Effector memory CD4-positive, alpha-beta T cell (primary cell): ENCODE results near the gene LHPP.

ENCODE experiments used
- DNase-seq, 3 donors: peaks; one replicate each; pipeline ENCODE4 v3.0.0-alpha.2; 2020
- H3K27ac ChIP-seq: 2 replicates; pipeline ENCODE4 v1.7.0; 2013; ENCODE audit warnings: mild to moderate bottlenecking, low read length, moderate library complexity; ENCODE audit not compliant: insufficient read depth, poor library complexity, severe bottlenecking
- H3K27me3 ChIP-seq: replicated peaks from 2 replicates; pipeline ENCODE4 v1.7.0; 2013; ENCODE audit warnings: mild to moderate bottlenecking, low read length; ENCODE audit not compliant: insufficient read depth, control insufficient read depth, poor library complexity, severe bottlenecking
- H3K36me3 ChIP-seq: 2 replicates; pipeline ENCODE4 v1.7.0; 2013; ENCODE audit warnings: mild to moderate bottlenecking, low read length, moderate library complexity; ENCODE audit not compliant: control insufficient read depth, insufficient read depth
- H3K4me1 ChIP-seq: 2 replicates; pipeline ENCODE4 v1.7.0; 2013; ENCODE audit warnings: low read length, mild to moderate bottlenecking; ENCODE audit not compliant: control insufficient read depth, insufficient read depth, poor library complexity, severe bottlenecking
- H3K4me3 ChIP-seq: 2 replicates; pipeline ENCODE4 v1.7.0; 2013; ENCODE audit warnings: low read length, low read depth, mild to moderate bottlenecking; ENCODE audit not compliant: insufficient read depth, poor library complexity, severe bottlenecking
- H3K9me3 ChIP-seq: 2 replicates; pipeline ENCODE4 v1.7.0; 2013; ENCODE audit warnings: mild to moderate bottlenecking, low read length, moderate library complexity; ENCODE audit not compliant: control insufficient read depth

Gene LHPP

DNA sequence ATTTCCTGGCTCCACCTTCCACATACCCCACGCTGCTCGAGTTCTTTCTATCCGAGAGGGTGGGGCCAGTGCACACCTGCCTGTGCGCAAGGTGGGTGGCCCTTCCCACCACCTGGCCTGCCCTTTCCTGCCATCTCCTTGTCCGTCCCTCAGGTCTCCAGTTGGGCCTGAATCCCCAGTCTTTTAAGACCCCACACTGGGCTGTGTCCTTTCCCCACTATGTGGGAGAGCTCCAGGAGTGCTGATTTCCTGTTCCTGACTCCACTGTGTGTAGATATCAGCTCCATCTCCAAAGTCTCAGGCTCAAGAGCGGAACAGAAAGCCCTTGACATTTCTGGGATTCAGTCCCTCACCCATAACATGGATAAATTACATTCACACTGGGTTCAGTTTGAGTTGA, 20.1 kb downstream of the LHPP start:
- H3K9me3 ChIP-seq = no peaks in the 10 kb centered on the region
- no peaks in the 10 kb centered on the region for H3K4me1 ChIP-seq
- DNase-seq = no peak
- no peak overlapping the region for H3K27ac ChIP-seq
- H3K36me3 ChIP-seq = no peaks in the 10 kb centered on the region
- no peaks in the 10 kb centered on the region for H3K27me3 ChIP-seq
- no peak overlapping the region for H3K4me3 ChIP-seq

GRCh38 chr10:124482236-124482800, 20.7 kb downstream of the LHPP start:
- DNase-seq = no peak
- H3K27me3 ChIP-seq = no peaks in the 10 kb centered on the region
- no peaks in the 10 kb centered on the region for H3K36me3 ChIP-seq
- no peak overlapping the region for H3K4me3 ChIP-seq
- H3K9me3 ChIP-seq = no peaks in the 10 kb centered on the region
- H3K27ac ChIP-seq = no peak overlapping the region
- no peaks in the 10 kb centered on the region for H3K4me1 ChIP-seq

DNA sequence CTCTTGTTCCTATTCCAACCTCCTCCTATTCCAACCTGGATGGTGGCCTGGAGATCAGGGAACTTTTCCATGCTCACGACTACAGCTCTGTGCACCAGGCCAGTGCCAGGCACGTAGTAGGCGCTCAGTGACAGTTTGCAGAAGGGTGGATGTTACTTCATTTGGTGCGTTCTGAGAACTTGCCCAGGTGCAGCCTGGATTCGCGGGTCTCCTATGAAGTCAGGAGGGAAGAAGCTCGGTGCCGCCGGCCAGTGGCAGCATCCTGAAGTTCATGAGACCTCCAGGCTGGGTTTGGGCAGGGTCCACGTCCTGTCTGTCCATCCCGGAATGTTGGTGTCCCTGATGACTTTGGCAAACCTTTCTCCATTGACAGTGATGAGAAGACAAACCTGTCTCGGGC, 21.3 kb downstream of the LHPP start:
- no peak overlapping the region for H3K27ac ChIP-seq
- no peaks in the 10 kb centered on the region for H3K27me3 ChIP-seq
- H3K4me1 ChIP-seq = no peaks in the 10 kb centered on the region
- H3K4me3 ChIP-seq = no peak overlapping the region
- no peaks in the 10 kb centered on the region for H3K36me3 ChIP-seq
- no peak for DNase-seq
- H3K9me3 ChIP-seq = no peaks in the 10 kb centered on the region

DNA sequence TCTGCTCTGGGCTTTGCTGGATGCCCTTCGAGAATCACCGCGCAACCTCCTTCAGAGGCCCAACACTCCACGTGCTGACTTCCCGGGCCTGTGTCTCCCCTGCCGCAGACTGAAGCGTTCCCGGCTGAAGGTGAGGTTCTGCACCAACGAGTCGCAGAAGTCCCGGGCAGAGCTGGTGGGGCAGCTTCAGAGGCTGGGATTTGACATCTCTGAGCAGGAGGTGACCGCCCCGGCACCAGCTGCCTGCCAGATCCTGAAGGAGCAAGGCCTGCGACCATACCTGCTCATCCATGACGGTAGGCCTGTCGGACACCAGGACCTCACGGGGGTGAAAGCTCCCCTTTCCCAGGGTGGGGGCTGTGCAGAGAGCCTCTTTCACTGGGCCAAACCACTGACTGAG, 22.4 kb downstream of the LHPP start:
- Histone ChIP-seq H3K4me1 (no peaks in the 10 kb centered on the region), H3K27ac (no peak overlapping the region), H3K27me3 (no peaks in the 10 kb centered on the region), H3K4me3 (no peak overlapping the region), H3K36me3 (peaks cover 5% of the 10 kb centered on the region), H3K9me3 (no peaks in the 10 kb centered on the region)
- DNase-seq = no peak

- Histone ChIP-seq H3K9me3 (no peaks in the 10 kb centered on the region), H3K4me1 (no peaks in the 10 kb centered on the region), H3K27me3 (no peaks in the 10 kb centered on the region), H3K27ac (no peak overlapping the region), H3K36me3 (peaks cover 5% of the 10 kb centered on the region), H3K4me3 (no peak overlapping the region)
- no peak for DNase-seq
Measured at GRCh38 chr10:124484661-124485060, 23.0 kb downstream of the LHPP start.

- Histone ChIP-seq H3K27ac (no peak overlapping the region), H3K9me3 (no peaks in the 10 kb centered on the region), H3K36me3 (peaks cover 10% of the 10 kb centered on the region), H3K4me1 (no peaks in the 10 kb centered on the region), H3K4me3 (no peak overlapping the region), H3K27me3 (no peaks in the 10 kb centered on the region)
- no peak for DNase-seq
Measured at GRCh38 chr10:124486635-124487034, 25.0 kb downstream of the LHPP start.

DNA sequence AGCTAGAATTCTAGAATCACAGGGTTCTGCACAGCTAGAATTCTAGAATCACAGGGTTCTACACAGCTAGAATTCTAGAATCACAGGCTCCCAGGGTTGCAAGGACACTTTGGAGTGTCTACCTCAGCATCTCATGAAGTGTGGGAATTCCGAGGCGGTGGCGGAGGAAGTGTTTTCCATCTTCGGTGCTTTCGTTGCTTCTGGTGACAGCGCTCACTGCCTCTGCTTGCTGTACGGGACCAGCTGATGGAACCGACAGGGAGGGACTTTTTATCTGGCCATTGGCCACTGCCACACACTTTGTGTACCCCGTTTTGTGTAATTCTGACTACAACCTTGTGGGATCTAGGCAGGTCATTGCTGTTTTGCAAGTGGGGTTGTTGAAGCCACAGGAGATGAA, 29.5 kb downstream of the LHPP start:
- Histone ChIP-seq H3K4me1 (no peaks in the 10 kb centered on the region), H3K9me3 (no peaks in the 10 kb centered on the region), H3K27ac (no peak overlapping the region), H3K36me3 (peaks cover 10% of the 10 kb centered on the region), H3K4me3 (no peak overlapping the region), H3K27me3 (no peaks in the 10 kb centered on the region)
- DNase-seq = no peak

DNA sequence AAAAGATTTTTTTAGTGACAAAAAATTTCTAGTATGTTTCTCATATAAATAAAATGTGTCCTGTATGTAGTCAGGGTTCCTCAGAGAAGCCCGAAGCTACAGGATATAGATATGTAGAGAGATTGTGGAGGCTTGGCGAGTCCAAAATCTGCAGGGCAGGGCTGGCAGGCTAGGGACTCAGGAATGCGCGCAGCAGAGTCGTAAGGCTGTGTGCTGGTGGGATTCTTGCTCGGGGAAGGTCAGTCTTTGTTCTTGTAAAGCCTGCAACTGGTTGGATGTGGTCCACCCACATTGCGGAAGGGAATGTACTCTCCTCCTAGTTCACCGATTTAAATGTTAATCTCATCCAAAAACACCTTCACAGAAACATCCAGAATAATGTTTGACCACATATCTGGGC, 30.6 kb downstream of the LHPP start:
- Histone ChIP-seq H3K4me1 (no peaks in the 10 kb centered on the region), H3K4me3 (no peak overlapping the region), H3K9me3 (no peaks in the 10 kb centered on the region), H3K36me3 (peaks cover 10% of the 10 kb centered on the region), H3K27me3 (no peaks in the 10 kb centered on the region), H3K27ac (no peak overlapping the region)
- no peak for DNase-seq

- Histone ChIP-seq H3K9me3 (no peaks in the 10 kb centered on the region), H3K27me3 (no peaks in the 10 kb centered on the region), H3K27ac (no peak overlapping the region), H3K36me3 (peaks cover 10% of the 10 kb centered on the region), H3K4me1 (no peaks in the 10 kb centered on the region), H3K4me3 (no peak overlapping the region)
- DNase-seq = no peak
Measured at GRCh38 chr10:124493214-124493882, 31.7 kb downstream of the LHPP start.

- Histone ChIP-seq H3K4me3 (no peak overlapping the region), H3K27ac (no peak overlapping the region)
Measured at GRCh38 chr10:124494046-124494807, 32.6 kb downstream of the LHPP start.

More at GRCh38 chr10:124494046-124494807, 32.6 kb downstream of the LHPP start:
- no peaks in the 10 kb centered on the region for H3K27me3 ChIP-seq
- DNase-seq = no peak
- H3K4me1 ChIP-seq = no peaks in the 10 kb centered on the region
- H3K9me3 ChIP-seq = no peaks in the 10 kb centered on the region
- peaks cover 5% of the 10 kb centered on the region for H3K36me3 ChIP-seq
